Suprapubic skin (tissue), 4 donors: Measurements from ENCODE around the gene ZNF470. TPM values are rescaled to one million over a fixed set of nuclear protein-coding genes. Genes with fewer than 3 reads are reported as not detected.

Experiments used
- DNase-seq, 2 donors: peaks; one replicate each; pipeline ENCODE4 v3.0.0-alpha.2; 2019; ENCODE audit warnings: low spot score in 2 of 2
- H3K27ac ChIP-seq: fragments of 200-600 bp; sonication (generic); one replicate; pipeline ENCODE4 v1.5.1; 2019
- H3K27me3 ChIP-seq: fragments of 200-600 bp; sonication (generic); one replicate; pipeline ENCODE4 v1.5.1; 2019
- H3K36me3 ChIP-seq: fragments of 200-600 bp; sonication (generic); one replicate; pipeline ENCODE4 v1.5.1; 2019
- H3K4me1 ChIP-seq: fragments of 200-600 bp; sonication (generic); one replicate; pipeline ENCODE4 v1.5.1; 2019
- H3K4me3 ChIP-seq: fragments of 200-600 bp; sonication (generic); one replicate; pipeline ENCODE4 v1.5.1; 2019; ENCODE audit warnings: mild to moderate bottlenecking
- H3K9me3 ChIP-seq: fragments of 200-600 bp; sonication (generic); one replicate; pipeline ENCODE4 v1.5.1; 2019
- EP300 ChIP-seq: sonication (generic); formaldehyde crosslinking; IDR thresholded peaks from one replicate; pipeline ENCODE4 v1.6.1; 2017; ENCODE audit warnings: antibody characterized with exemption
- POLR2A ChIP-seq, 2 donors: fragments of 450-650 bp; IDR thresholded peaks; one replicate each; pipeline ENCODE4 v1.6.1; 2017; ENCODE audit warnings: antibody characterized with exemption in 2 of 2, mild to moderate bottlenecking in 2 of 2, moderate library complexity in 2 of 2
- POLR2AphosphoS5 ChIP-seq, 3 donors: sonication (generic); formaldehyde crosslinking; IDR thresholded peaks; one replicate each; pipeline ENCODE4 v1.6.1; 2017; ENCODE audit warnings: antibody characterized with exemption in 3 of 3
- WGBS: methylation state at CpG from one replicate; pipeline ENCODE4 v1.1.5; 2018; 5-methylcytosine and 5-hydroxymethylcytosine counted together
- total RNA-seq, 4 donors: library from RNA; depleted of rRNA; stranded (reverse); fragments of >200 nt; gene quantifications; one replicate each; pipeline ENCODE4 v1.1.0, GENCODE V29; 2016
- TF ChIP-seq, protein P1 (sequence below), 2 donors: fragments of 200-600 bp in 1 of 2; fragments of 450-650 bp in 1 of 2; sonication (generic) in 1 of 2; IDR thresholded peaks; one replicate each; pipeline ENCODE4 v1.5.1; 2016 to 2019; ENCODE audit warnings: antibody characterized with exemption in 2 of 2, mild to moderate bottlenecking in 1 of 2, moderate library complexity in 1 of 2

The ZNF470 gene
- total RNA-seq, 4 donors from 2014 or later: 1.0 to 3.4 (median 1.5) TPM

DNA sequence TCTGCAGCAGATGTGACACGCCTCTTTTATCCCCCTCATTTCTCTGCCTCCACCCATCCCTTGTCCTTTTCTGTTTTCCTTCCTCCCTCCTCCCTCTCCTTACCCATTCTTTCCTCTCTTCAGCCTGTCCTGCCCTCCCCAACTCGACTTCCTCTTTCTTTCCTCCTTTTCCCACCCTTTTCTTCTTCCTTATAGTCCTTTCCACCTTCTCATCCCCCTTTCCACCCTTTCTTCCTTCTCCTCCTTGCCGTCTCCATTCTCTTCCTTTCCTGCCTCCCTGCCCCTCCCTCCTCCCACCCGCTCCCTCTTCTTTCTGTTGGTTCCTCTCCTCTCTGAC lies 27.1 kb downstream of the ZNF470 start:
- Histone ChIP-seq H3K27ac (no peak overlapping the region), H3K9me3 (peaks cover 5% of the 10 kb centered on the region), H3K36me3 (peaks cover 4% of the 10 kb centered on the region), H3K4me1 (peaks cover 16% of the 10 kb centered on the region), H3K4me3 (peak overlapping the region; percentile 79), H3K27me3 (no peaks in the 10 kb centered on the region)
- DNase-seq: no peak
- TF ChIP-seq, protein P1, sequence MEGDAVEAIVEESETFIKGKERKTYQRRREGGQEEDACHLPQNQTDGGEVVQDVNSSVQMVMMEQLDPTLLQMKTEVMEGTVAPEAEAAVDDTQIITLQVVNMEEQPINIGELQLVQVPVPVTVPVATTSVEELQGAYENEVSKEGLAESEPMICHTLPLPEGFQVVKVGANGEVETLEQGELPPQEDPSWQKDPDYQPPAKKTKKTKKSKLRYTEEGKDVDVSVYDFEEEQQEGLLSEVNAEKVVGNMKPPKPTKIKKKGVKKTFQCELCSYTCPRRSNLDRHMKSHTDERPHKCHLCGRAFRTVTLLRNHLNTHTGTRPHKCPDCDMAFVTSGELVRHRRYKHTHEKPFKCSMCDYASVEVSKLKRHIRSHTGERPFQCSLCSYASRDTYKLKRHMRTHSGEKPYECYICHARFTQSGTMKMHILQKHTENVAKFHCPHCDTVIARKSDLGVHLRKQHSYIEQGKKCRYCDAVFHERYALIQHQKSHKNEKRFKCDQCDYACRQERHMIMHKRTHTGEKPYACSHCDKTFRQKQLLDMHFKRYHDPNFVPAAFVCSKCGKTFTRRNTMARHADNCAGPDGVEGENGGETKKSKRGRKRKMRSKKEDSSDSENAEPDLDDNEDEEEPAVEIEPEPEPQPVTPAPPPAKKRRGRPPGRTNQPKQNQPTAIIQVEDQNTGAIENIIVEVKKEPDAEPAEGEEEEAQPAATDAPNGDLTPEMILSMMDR (IDR thresholded peaks at IDR 0.05): no peak
- TF ChIP-seq EP300: no peak
- TF ChIP-seq POLR2AphosphoS5 (IDR thresholded peaks at IDR 0.05): no peak
- no peak for TF ChIP-seq POLR2A (IDR thresholded peaks at IDR 0.05)
- WGBS: 63% methylated on average over 4 of the region's 4 CpGs

DNA sequence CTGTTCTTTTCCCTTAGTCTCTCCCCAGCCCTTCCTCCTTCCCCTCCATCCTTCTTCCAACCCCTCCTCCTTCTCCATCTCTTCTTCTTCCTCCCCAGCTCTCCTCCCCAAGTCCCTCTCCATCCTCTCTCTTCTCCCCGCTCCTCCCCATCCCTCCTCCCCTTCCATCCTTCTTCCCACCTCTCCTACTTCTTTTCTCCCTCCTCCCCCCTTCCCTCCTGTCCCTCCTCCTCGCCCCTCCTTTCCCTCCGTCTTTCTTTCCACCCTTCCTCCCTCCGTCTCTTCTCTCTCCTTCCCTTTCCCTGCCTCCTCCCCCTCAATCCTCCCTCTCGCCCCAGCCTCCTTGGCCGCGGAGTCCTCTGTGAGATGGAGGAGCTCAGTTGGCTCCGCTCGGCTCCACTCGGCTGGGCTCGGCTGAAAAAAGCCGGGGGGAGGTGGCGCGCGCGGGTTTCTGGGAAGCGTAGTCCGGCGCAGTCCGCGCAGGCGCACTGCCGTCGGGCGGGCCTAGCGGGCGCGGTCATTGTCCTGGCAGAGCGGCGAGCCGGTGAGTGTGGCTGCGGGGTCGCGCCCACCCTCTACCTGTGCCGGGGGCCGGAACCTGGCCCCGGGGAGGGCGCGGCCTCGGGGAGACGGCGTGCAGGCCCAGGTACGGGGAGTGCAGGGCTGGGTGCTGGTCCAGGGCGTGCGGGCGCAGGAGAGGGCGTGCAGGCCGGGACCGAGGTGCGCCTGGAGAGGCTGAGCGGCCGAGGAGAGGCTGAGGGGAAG lies 27.7 kb downstream of the ZNF470 start, which contains the start of gene ZNF71:
Gene ZNF71, plus strand, starts transcription at position 520 of the 765 bp plus-strand sequence. CDS start 6,257 bp downstream, outside the sequence.
- Histone ChIP-seq H3K9me3 (no peaks in the 10 kb centered on the region), H3K27me3 (no peaks in the 10 kb centered on the region), H3K4me3 (peak within 1 kb of the TSS; percentile 79), H3K4me1 (peaks cover 16% of the 10 kb centered on the region), H3K36me3 (peaks cover 4% of the 10 kb centered on the region), H3K27ac (no peak within 1 kb of the TSS)
- under 1% methylated on average over 44 of the region's 52 CpGs for WGBS
- TF ChIP-seq POLR2AphosphoS5 (IDR thresholded peaks at IDR 0.05) (no peak), EP300 (no peak), POLR2A (IDR thresholded peaks at IDR 0.05) (no peak)
- TF ChIP-seq, protein P1 (IDR thresholded peaks at IDR 0.05): no peak
- peak; percentile 89 to 90 for DNase-seq

DNA sequence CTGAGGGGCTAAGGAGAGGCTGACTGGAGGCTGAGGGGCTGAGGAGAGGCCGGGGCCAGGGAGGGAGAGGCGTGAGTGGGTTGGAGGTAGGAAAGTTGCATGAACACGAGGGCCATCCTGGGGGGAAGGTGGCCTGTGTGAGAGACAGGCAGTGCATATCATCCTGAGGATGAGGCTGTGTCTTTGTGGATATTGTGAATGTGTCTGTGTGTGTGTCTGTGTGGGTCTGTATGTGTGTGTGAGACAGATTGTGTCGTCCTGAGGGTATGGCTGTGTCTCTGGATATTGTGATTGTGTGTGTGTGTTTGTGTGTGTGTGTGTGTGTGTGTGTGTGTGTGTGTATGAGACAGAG lies 28.3 kb downstream of the ZNF470 start:
- WGBS: 1% methylated on average over 4 of the region's 4 CpGs
- Histone ChIP-seq H3K4me1 (peaks cover 16% of the 10 kb centered on the region), H3K9me3 (no peaks in the 10 kb centered on the region), H3K27me3 (no peaks in the 10 kb centered on the region), H3K27ac (no peak overlapping the region), H3K4me3 (peak overlapping the region; percentile 79), H3K36me3 (peaks cover 4% of the 10 kb centered on the region)
- no peak for DNase-seq
- no peak for TF ChIP-seq POLR2AphosphoS5 (IDR thresholded peaks at IDR 0.05)
- no peak for TF ChIP-seq EP300
- no peak for TF ChIP-seq POLR2A (IDR thresholded peaks at IDR 0.05)
- TF ChIP-seq, protein P1 (IDR thresholded peaks at IDR 0.05): no peak

DNA sequence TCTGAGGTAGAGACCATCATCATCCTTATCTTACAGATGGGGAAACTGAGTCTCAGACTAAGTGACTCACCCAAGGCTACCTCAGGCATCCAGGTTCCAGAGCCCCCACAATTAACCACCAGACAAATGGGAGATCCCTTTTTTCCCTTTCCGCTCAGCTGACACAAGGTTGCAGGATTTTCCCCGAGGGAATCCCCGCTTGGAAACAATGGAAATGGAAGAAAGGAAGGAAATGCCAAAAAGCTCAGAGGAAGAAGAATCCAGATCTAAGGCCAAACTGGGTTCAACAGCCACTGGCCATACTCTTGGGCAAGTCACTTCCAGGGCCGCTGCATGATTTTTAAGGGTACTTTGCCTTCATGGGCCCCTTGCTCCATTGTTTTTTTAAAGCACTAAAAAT lies 29.4 kb downstream of the ZNF470 start:
- H3K9me3 ChIP-seq: no peaks in the 10 kb centered on the region
- 69% methylated on average over 4 of the region's 4 CpGs for WGBS
- TF ChIP-seq POLR2A (IDR thresholded peaks at IDR 0.05) (no peak), POLR2AphosphoS5 (IDR thresholded peaks at IDR 0.05) (no peak), EP300 (no peak)
- H3K36me3 ChIP-seq: peaks cover 14% of the 10 kb centered on the region
- no peaks in the 10 kb centered on the region for H3K27me3 ChIP-seq
- no peak for DNase-seq
- H3K4me1 ChIP-seq: peaks cover 16% of the 10 kb centered on the region
- no peak overlapping the region for H3K4me3 ChIP-seq
- H3K27ac ChIP-seq: no peak overlapping the region

DNA sequence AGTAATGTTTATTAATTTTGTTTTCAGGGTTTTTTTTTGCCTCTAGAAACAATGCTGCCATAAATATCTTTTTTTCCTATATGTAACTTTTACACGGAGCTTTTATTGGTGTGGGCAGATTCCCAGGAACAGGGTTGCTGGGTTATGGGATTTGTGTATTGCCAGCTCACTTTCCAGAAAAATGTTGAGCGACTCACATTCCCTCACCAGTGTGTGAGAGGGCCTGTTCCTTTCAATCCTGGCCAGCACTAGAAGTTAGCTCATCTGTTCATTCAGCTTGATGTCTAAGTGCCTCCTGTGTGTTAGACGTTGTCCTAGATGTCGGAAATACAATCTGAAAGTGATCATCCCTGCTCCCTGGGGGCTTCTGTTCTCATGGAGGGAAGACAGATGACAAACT lies 30.4 kb downstream of the ZNF470 start:
- peaks cover 16% of the 10 kb centered on the region for H3K4me1 ChIP-seq
- no peak overlapping the region for H3K27ac ChIP-seq
- 50% methylated on average over 4 of the region's 4 CpGs for WGBS
- TF ChIP-seq EP300 (no peak), POLR2AphosphoS5 (IDR thresholded peaks at IDR 0.05) (no peak), POLR2A (IDR thresholded peaks at IDR 0.05) (no peak)
- TF ChIP-seq, protein P1 (IDR thresholded peaks at IDR 0.05): no peak
- no peak for DNase-seq
- H3K4me3 ChIP-seq: no peak overlapping the region
- peaks cover 24% of the 10 kb centered on the region for H3K36me3 ChIP-seq
- H3K27me3 ChIP-seq: no peaks in the 10 kb centered on the region
- no peaks in the 10 kb centered on the region for H3K9me3 ChIP-seq
